A673 (cell line): ENCODE measurements around the gene EIF4E2. TPM values are rescaled to one million over a fixed set of nuclear protein-coding genes. Genes with fewer than 3 reads are reported as not detected.

Experiments used
- BruUV-seq: library from RNA; stranded (reverse); fragments of 400-500 nt; replicated peaks from 2 replicates; lab custom pipeline; 2021; lab: Mats Ljungman, UMichigan
- CTCF ChIA-PET: fragments of 300-600 bp; sonication (Branson Sonifier 250); formaldehyde crosslinking; loops from one replicate; lab custom pipeline; 2022; ENCODE audit warnings: antibody characterized with exemption; lab: Charles Lee
- POLR2A ChIA-PET: fragments of 300-600 bp; sonication (Branson Sonifier 250); formaldehyde crosslinking; loops from one replicate; lab custom pipeline; 2022; ENCODE audit warnings: antibody characterized with exemption; ENCODE audit not compliant: low non-redundant PET; lab: Charles Lee
- DNase-seq: peaks from one replicate; pipeline ENCODE4 v3.0.0-alpha.2; 2015; ENCODE audit warnings: low spot score
- H3K27ac ChIP-seq: fragments of 200-600 bp; sonication (generic); 2 replicates; pipeline ENCODE4 v1.5.1; 2016; ENCODE audit warnings: mixed run types, low read depth, mild to moderate bottlenecking, mixed read lengths, antibody characterized with exemption, low read length; ENCODE audit not compliant: poor library complexity, severe bottlenecking
- H3K27me3 ChIP-seq: fragments of 200-600 bp; sonication (generic); replicated peaks from 2 replicates; pipeline ENCODE4 v1.6.1; 2017; ENCODE audit warnings: mixed run types, low read depth, mild to moderate bottlenecking, mixed read lengths, antibody characterized with exemption, low read length; ENCODE audit not compliant: insufficient read depth, poor library complexity
- H3K36me3 ChIP-seq: fragments of 200-600 bp; sonication (generic); 2 replicates; pipeline ENCODE4 v1.6.1; 2016; ENCODE audit warnings: mixed run types, mild to moderate bottlenecking, mixed read lengths, antibody characterized with exemption, low read length; ENCODE audit not compliant: insufficient read depth, poor library complexity, severe bottlenecking
- H3K4me1 ChIP-seq: fragments of 200-600 bp; sonication (generic); 2 replicates; pipeline ENCODE4 v1.6.1; 2017; ENCODE audit warnings: mixed run types, mild to moderate bottlenecking, mixed read lengths, antibody characterized with exemption, low read length; ENCODE audit not compliant: insufficient read depth, poor library complexity, severe bottlenecking
- H3K4me3 ChIP-seq: fragments of 200-600 bp; sonication (generic); 2 replicates; pipeline ENCODE4 v1.5.1; 2016; ENCODE audit warnings: low read depth, mixed run types, mild to moderate bottlenecking, mixed read lengths, low read length; ENCODE audit not compliant: poor library complexity, severe bottlenecking
- H3K9me3 ChIP-seq: fragments of 200-600 bp; sonication (generic); 2 replicates; pipeline ENCODE4 v1.6.1; 2016; ENCODE audit warnings: mixed run types, low read depth, mild to moderate bottlenecking, mixed read lengths, antibody characterized with exemption, low read length; ENCODE audit not compliant: poor library complexity, severe bottlenecking
- CTCF ChIP-seq: fragments of 300-800, 200-600 bp; sonication (generic); conservative IDR thresholded peaks from 2 replicates; pipeline ENCODE4 v1.5.1; 2017; ENCODE audit warnings: low read depth, mild to moderate bottlenecking, antibody characterized with exemption, low read length, moderate library complexity, mixed read lengths
- EZH2 ChIP-seq: fragments of 200-600 bp; sonication (generic); IDR thresholded peaks from 2 replicates; pipeline ENCODE4 v1.6.1; 2017; ENCODE audit warnings: borderline replicate concordance, low read depth, mild to moderate bottlenecking, mixed read lengths, antibody characterized with exemption, low read length; ENCODE audit not compliant: poor library complexity, severe bottlenecking
- intact Hi-C: fragments of 100-400 bp; cut with micrococcal nuclease; formaldehyde crosslinking; loops from one replicate; pipeline ENCODE4 v1.10.0; 2022; ENCODE audit not compliant: unreplicated experiment
- total RNA-seq: library from RNA; stranded (reverse); gene quantifications from 2 replicates; pipeline ENCODE4 v1.2.3, GENCODE V29; 2021

EIF4E2 gene
- total RNA-seq, 1 experiment from 2014 or later: 60.8 TPM

- no peak overlapping the region for H3K27ac ChIP-seq
- POLR2A ChIA-PET: no interaction called here
- CTCF ChIA-PET: no interaction called here
- DNase-seq: no peak
- H3K4me1 ChIP-seq: no peaks in the 10 kb centered on the region
- no TSS peak for BruUV-seq
- TF ChIP-seq EZH2: no peak
- no peak for TF ChIP-seq CTCF
- H3K9me3 ChIP-seq: no peaks in the 10 kb centered on the region
- no peaks in the 10 kb centered on the region for H3K36me3 ChIP-seq
- no peaks in the 10 kb centered on the region for H3K27me3 ChIP-seq
- no peak overlapping the region for H3K4me3 ChIP-seq
- intact Hi-C loops: no loop called here
Observed at GRCh38 chr2:232534940-232535651, 15.4 kb upstream of the EIF4E2 start.

- ChIA-PET CTCF (no interaction called here), POLR2A (no interaction called here)
- Histone ChIP-seq H3K9me3 (no peaks in the 10 kb centered on the region), H3K4me1 (no peaks in the 10 kb centered on the region), H3K27ac (no peak overlapping the region), H3K4me3 (no peak overlapping the region), H3K36me3 (no peaks in the 10 kb centered on the region), H3K27me3 (no peaks in the 10 kb centered on the region)
- no peak for TF ChIP-seq CTCF
- no peak for TF ChIP-seq EZH2
- intact Hi-C loops: no loop called here
- no peak for DNase-seq
- no TSS peak for BruUV-seq
Observed at GRCh38 chr2:232535761-232536530, 14.5 kb upstream of the EIF4E2 start.

- no peaks in the 10 kb centered on the region for H3K27me3 ChIP-seq
- DNase-seq: no peak
- H3K4me3 ChIP-seq: no peak overlapping the region
- BruUV-seq: no TSS peak
- ChIA-PET CTCF (no interaction called here), POLR2A (no interaction called here)
- H3K4me1 ChIP-seq: no peaks in the 10 kb centered on the region
- no peaks in the 10 kb centered on the region for H3K9me3 ChIP-seq
- no peak overlapping the region for H3K27ac ChIP-seq
- intact Hi-C loops: no loop called here
- no peaks in the 10 kb centered on the region for H3K36me3 ChIP-seq
- TF ChIP-seq EZH2 (no peak), CTCF (peak; percentile 51)
Observed at GRCh38 chr2:232537079-232537478, 13.4 kb upstream of the EIF4E2 start.
